Fibroblast of skin of abdomen (primary cell): ENCODE results near the gene TMEM135.
"Not testable (repeated sequence)": the region's sequence is repeated elsewhere in the genome, so short reads cannot be mapped to it uniquely, and the experiment has no call there.

Experiments used
- DNase-seq: peaks from one replicate; pipeline ENCODE4 v3.0.0-alpha.2; 2013

TMEM135 gene

GRCh38 chr11:87020764-87021365 is 16.9 kb upstream of the TMEM135 start:
- DNase-seq = peak; percentile 9

DNA sequence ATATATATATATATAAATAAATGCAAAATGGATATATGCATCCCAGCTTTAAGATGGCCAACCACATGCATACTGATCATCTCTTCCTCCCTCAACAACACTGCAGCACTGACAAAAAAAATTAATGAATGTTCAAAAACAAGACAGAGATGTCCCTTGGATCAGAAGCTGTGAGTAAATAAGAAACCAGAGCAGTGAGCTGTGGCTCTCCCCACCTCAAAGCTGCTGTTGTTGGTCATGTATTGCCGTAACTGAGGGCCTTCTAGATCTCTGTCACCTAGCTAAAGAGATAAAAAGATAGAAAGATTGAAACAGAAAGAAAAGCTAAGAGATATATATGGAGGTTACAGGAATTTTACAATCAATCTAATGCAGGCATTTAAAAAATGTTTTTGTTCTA is 15.5 kb upstream of the TMEM135 start:
- no peak for DNase-seq

GRCh38 chr11:87022738-87023137 is 15.0 kb upstream of the TMEM135 start:
- DNase-seq = no peak

- not testable (repeated sequence) for DNase-seq
Observed at GRCh38 chr11:87026415-87026814, 11.3 kb upstream of the TMEM135 start.

- DNase-seq = no peak
Observed at GRCh38 chr11:87030458-87031054, 7.2 kb upstream of the TMEM135 start.

- DNase-seq = no peak
Observed at GRCh38 chr11:87031433-87032170, 6.1 kb upstream of the TMEM135 start.

DNA sequence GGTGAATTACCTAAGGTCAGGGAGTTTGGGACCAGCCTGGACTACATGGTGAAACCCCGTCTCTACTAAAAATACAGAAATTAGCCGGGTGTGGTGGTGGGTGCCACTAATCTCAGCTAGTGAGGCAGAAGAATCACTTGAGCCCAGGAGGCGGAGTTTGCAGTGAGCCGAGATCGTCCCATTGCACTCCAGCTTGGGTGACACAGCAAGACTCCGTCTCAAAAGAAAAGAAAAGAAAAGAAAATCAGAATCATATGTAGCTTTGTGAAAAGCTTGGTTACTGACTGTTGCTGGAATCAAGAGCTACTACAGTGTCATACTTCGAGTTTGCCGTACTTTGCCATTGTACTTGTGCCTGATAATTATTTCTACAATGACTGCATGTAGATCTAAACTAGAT is 4.2 kb upstream of the TMEM135 start:
- DNase-seq = no peak

GRCh38 chr11:87035976-87036583 is 1.7 kb upstream of the TMEM135 start:
- no peak for DNase-seq

DNA sequence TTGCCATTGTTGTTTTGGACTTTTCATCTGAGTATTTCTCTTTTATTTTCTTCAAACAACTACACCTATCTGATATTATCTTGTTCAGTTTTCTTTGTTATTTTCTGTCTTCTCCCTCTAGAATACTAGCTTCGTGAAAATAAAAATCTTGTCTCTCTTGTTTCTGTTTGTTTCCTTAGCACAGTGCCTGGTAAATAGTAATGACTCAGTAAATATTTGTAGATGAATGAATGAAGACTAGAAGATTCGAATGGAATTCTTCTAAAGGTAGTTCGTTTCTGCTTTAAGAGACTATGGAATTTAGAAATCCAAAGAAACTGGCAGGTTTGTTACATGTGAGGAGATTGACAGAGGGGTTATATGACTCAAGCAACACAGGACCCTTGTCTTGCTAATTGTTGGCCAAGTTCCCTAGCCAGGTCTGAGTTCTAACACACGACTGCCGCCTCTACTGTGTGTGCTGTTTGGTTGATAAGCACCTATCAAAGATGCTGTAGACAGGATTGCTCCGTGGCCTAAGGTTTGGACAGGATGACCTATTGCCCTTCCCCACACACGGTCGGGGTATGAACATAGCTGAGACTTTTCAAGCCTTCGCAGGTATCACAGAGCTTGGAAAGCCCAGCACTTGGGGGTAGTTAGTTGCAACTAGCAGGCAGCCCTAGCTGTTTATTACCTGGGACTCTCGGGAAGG is 831 bp upstream of the TMEM135 start:
- no peak for DNase-seq

DNA sequence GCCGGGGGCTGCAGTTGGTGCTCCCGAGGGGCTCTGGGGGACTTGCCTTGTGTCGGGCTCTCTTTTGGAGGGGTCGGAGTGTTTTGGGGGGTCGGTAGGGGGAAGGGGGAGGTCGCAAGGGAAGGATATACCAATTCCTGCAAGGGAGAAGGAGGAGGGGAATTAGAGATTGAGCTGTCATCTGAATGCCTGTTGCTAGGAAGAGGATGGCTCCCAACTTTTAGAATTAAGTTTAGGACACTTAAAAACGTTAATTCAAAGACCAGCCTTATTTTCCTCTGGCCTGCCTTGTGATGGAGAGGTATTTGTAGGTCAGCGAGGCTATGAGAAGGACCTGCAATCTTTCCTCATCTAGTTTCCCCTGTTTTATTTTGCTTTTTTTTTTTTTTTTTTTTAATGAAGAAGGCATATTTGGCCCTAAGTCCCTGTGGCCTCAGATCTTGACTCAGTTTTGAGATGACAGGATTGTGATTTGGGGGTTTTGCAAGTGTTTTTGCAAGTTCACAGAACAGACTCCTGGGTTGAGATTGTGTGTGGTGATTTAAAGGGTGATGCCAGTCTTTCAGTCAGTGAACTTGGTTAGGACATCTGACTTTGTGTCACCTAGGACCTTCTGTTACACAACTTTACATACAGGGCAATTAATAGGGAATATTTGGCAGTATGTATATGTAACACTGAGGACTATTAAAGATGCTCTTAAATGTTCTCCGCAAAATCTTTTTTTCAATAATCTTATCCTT is 672 bp downstream of the TMEM135 start:
- DNase-seq = no peak

DNA sequence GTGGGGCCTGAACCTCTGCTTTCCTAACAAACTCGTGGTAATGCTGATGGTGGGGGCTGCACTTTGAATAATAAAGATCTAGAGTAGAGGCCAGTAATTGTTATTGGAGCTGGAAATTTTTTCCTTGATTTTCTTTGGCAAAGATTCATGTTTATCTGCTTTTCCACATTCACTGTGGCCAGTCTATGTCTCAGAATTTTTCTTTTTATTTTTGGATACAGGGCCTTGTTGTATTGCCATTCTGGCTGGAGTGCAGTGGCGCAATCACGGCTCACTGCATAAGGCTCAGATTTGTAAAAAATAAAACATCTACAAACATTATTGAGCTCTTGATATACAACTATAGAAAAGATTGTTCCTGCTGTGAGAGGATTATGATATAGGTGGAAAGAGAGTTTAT is 1.6 kb downstream of the TMEM135 start:
- no peak for DNase-seq

- DNase-seq = no peak
Observed at GRCh38 chr11:87043894-87044293, 6.2 kb downstream of the TMEM135 start.

GRCh38 chr11:87046824-87047223 is 9.1 kb downstream of the TMEM135 start:
- no peak for DNase-seq

DNA sequence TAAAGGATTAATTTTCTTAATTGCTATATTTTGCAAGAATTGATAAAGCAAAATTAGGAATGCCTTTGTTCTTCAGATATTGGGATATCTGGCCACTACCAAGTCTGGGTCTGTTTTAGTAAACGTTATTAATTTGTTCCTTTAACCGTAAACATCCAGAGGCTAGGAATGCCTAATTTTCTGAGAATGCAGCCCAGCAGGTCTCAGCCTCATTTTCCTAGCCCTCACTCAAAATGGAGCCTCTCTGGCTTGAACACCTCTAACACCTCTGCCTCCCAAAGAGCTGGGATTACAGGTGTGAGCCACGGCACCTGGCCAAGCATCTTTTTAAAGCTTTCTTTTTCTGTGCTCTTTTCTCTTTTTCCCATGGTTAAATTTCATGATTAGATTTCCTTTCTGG is 18.4 kb downstream of the TMEM135 start:
- no peak for DNase-seq

DNA sequence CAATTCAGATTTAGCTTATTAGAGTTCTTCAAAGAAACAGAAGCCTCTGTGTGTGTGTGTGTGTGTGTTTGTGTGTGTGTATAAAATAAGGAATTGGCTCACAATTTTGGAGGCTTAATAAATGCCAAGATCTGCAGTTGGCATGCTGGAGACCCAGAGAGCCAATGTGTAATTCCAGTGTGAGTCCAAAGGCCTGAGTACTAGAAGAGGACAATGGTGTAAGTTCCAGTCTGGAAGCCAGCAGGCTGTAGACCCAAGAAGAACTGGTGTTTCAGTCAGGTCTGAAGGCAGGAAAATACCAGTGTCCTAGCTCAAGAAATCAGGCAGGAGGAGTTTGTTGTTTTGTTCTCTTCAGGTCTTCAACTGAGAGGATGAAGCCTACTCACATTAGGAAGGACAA is 20.0 kb downstream of the TMEM135 start:
- no peak for DNase-seq

GRCh38 chr11:87059596-87060390 is 22.1 kb downstream of the TMEM135 start:
- DNase-seq = no peak

- no peak for DNase-seq
Observed at GRCh38 chr11:87061766-87062165, 24.0 kb downstream of the TMEM135 start.

GRCh38 chr11:87063982-87064381 is 26.2 kb downstream of the TMEM135 start:
- peak; percentile 3 for DNase-seq

DNA sequence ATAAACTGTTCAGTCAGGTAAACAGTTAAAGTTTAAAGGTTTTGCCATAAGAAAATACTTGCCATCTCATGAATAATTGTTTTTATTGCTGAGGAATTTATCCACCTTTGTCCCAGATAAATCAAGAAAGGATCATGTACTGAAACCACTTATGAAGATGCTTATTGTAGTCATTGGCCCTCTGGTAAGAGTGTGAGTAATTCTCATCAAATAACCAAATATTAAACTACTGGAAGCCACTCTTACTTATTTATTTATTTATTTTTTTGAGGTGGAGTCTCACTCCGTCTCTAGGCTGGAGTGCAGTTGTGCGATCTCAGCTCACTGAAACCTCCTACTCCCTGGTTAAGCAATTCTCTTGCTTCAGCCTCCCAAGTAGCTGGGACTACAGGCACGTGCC is 35.1 kb downstream of the TMEM135 start:
- DNase-seq = no peak

GRCh38 chr11:87076260-87076783 is 38.6 kb downstream of the TMEM135 start:
- no peak for DNase-seq

- no peak for DNase-seq
Observed at GRCh38 chr11:87076874-87077429, 39.2 kb downstream of the TMEM135 start.
